Right ventricle myocardium inferior (tissue), 1 donor: ENCODE measurements around the gene NEXN. TPM values are rescaled to one million over a fixed set of nuclear protein-coding genes. Genes with fewer than 3 reads are reported as not detected.

Experiments used
- ATAC-seq: fragments of 200-7000 bp; cut with Tn5 transposase; one replicate; pipeline ENCODE4 v1.9.1; 2020; ENCODE audit warnings: mild to moderate bottlenecking, moderate library complexity
- DNase-seq: peaks from one replicate; pipeline ENCODE4 v3.0.0; 2021; ENCODE audit errors: missing footprints
- intact Hi-C: fragments of 100-400 bp; cut with DNase I; formaldehyde crosslinking; loops from one replicate; pipeline ENCODE4 v1.11.0; 2022
- total RNA-seq: library from RNA; stranded (reverse); fragmentation: NEBNext Ultra II Directional; extraction: Animal tissue kit (Norgen Biotek cat#: 25700); gene quantifications from one replicate; pipeline ENCODE4 v1.2.1, GENCODE V29; 2021
- donor health status: DM: no; HTN: yes; CAD: no; lungs with severe emphysema.

Gene NEXN
- total RNA-seq, 1 donor from 2014 or later: 365 TPM

- DNase-seq (no peak), ATAC-seq (no peak)
- intact Hi-C loops: no loop called here
Measured at GRCh38 chr1:77984629-77985028, 96.2 kb downstream of the NEXN start.

GRCh38 chr1:77986810-77987209 is 98.4 kb downstream of the NEXN start:
- DNase-seq (no peak), ATAC-seq (no peak)
- intact Hi-C loops: no loop called here

- DNase-seq: no peak
- intact Hi-C loops: no loop called here
- no peak for ATAC-seq
Measured at GRCh38 chr1:77987919-77988318, 99.5 kb downstream of the NEXN start.

- DNase-seq (no peak), ATAC-seq (no peak)
- intact Hi-C loops: no loop called here
Measured at GRCh38 chr1:77989744-77990143, 101.3 kb downstream of the NEXN start.

GRCh38 chr1:77990629-77991204 is 102.3 kb downstream of the NEXN start:
- intact Hi-C loops: no loop called here
- no peak for ATAC-seq
- no peak for DNase-seq

GRCh38 chr1:77991638-77992037 is 103.2 kb downstream of the NEXN start:
- intact Hi-C loops: no loop called here
- ATAC-seq (no peak), DNase-seq (no peak)

Other genes starting within 250 kb of the NEXN start
- gene ZZZ3, start 206.0 kb upstream of the NEXN start, total RNA-seq: 30.2 TPM
- 26.9 TPM for gene USP33, start 128.8 kb upstream of the NEXN start, total RNA-seq
- 9.9 TPM for gene MIGA1, start 109.0 kb upstream of the NEXN start, total RNA-seq
- gene FUBP1, start 90.4 kb downstream of the NEXN start, total RNA-seq: 48.9 TPM
- gene DNAJB4, start 116.3 kb downstream of the NEXN start, total RNA-seq: 88.0 TPM
- 2.5 TPM for gene GIPC2, start 157.3 kb downstream of the NEXN start, total RNA-seq